Stomach smooth muscle (tissue), 2 donors: ENCODE measurements around the gene ACAA2.
"Not testable (repeated sequence)": the region's sequence is repeated elsewhere in the genome, so short reads cannot be mapped to it uniquely, and the experiment has no call there.

Source experiments
- H3K27ac ChIP-seq: one replicate; pipeline ENCODE4 v1.7.0; 2013; ENCODE audit warnings: mild to moderate bottlenecking, low read length, inconsistent platforms
- H3K27me3 ChIP-seq, 2 donors: one replicate each; pipeline ENCODE4 v1.7.0; 2013; ENCODE audit warnings: low read length in 2 of 2; ENCODE audit not compliant: insufficient read depth in 2 of 2, control insufficient read depth in 1 of 2
- H3K36me3 ChIP-seq, 2 donors: one replicate each; pipeline ENCODE4 v1.7.0; 2013; ENCODE audit warnings: low read length in 2 of 2; ENCODE audit not compliant: control insufficient read depth in 2 of 2, insufficient read depth in 2 of 2
- H3K4me1 ChIP-seq: one replicate; pipeline ENCODE4 v1.7.0; 2013; ENCODE audit warnings: low read length; ENCODE audit not compliant: control insufficient read depth, insufficient read depth
- H3K4me3 ChIP-seq, 2 donors: one replicate each; pipeline ENCODE4 v1.7.0; 2013; ENCODE audit warnings: low read length in 2 of 2
- H3K9ac ChIP-seq, 2 donors: one replicate each; pipeline ENCODE4 v1.7.0; 2013; ENCODE audit warnings: low read length in 2 of 2, mild to moderate bottlenecking in 1 of 2
- H3K9me3 ChIP-seq, 2 donors: one replicate each; pipeline ENCODE4 v1.7.0; 2013; ENCODE audit warnings: low read length in 2 of 2; ENCODE audit not compliant: control insufficient read depth in 2 of 2
- donor health status: healthy.
- donor health status: Pancreatic carcinoma.

The ACAA2 gene

DNA sequence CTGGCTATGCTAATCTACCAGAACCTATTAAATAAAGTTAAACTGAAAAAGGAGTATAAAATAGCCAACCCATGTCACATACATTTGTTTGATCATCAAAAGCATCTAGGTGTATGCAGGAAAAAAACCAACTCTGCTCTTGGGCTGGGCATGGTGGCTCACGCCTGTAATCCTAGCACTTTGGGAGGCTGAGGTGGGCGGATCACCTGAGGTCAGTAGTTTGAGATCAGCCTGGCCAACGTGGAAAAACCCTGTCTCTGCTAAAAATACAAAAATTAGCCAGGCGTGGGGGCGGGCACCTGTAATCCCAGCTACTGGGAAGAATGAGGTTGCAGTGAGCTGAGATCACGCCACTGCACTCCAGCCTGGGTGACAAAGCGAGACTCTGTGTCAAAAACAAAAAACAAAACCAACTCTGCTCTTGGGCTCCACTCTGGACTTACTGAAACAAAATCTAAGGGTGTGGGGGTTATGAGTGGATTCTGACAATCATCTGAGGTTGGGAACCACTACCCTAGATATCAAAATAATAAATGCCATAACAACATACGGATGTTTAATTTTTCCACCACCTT, 23.7 kb downstream of the ACAA2 start:
- not testable (repeated sequence) for H3K27ac ChIP-seq, H3K9me3 ChIP-seq, H3K4me1 ChIP-seq, H3K27me3 ChIP-seq, H3K9ac ChIP-seq, H3K4me3 ChIP-seq
- peaks cover 28 to 31% of the 10 kb centered on the region in 2 donors for H3K36me3 ChIP-seq

DNA sequence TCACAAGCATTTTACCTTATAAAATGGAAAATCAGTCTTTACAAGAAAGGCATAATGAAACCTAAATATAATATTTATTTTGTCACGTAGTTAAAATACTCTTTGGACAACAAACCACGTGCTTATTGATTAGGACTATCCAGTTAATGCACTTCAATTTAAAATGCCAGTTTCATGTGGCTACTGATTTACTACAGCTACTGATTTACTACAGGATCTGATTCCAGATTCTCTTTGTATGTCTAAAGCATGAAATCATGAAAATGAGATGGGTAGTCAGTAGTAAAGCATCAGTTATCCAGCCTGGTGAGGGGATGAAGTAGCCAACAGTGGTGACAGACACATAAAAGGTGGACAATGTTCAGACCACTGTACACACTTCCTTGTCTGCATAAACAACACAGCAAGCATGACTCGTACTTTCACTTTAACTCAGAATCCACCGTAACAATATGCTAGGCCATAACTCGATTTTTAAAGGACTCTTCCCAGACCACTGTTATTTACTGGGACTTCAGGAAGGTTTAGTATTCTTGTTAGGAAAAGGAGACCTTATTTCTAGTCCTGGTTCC, 24.9 kb downstream of the ACAA2 start:
- no peaks in the 10 kb centered on the region for H3K27me3 ChIP-seq
- peak overlapping the region; percentile 9 to 12 for H3K4me3 ChIP-seq
- no peak overlapping the region for H3K27ac ChIP-seq
- H3K9me3 ChIP-seq: no peaks in the 10 kb centered on the region
- H3K36me3 ChIP-seq: peaks cover 25 to 26% of the 10 kb centered on the region in 2 donors
- peak overlapping the region in 1 of 2 donors; percentile 1 for H3K9ac ChIP-seq
- H3K4me1 ChIP-seq: no peaks in the 10 kb centered on the region

DNA sequence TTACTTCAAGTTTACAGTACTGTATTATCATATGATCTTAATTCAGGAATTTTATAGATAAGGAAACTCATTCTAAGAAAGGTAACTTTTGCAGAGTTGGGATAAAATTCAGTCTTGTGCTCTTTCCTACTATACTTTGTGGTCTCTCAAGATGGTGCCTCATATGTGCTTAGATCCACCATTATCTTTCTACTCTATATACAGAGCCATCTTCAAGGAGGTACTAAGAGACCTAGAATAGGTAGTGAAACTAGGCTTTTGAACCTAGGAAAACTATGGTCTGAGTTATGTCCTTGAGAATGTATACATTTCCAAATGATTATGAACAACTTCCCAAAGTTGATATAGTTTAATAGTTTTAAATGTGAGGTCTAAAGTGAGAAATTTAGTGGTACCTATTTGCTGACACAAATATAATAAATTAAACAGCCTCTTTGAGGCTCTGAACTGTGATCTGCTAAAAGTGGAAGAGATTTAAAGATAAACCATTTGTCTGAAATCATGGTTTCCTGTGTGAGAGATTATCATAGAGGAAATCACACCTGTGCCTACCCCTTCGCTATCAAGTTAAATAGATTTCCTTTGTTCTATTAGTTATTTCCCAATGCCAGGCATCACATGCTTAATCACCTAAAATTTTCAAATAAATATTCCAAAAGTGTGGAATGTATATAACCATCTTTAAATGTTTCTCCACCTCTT, 27.2 kb downstream of the ACAA2 start:
- H3K36me3 ChIP-seq: peaks cover 22 to 24% of the 10 kb centered on the region in 2 donors

DNA sequence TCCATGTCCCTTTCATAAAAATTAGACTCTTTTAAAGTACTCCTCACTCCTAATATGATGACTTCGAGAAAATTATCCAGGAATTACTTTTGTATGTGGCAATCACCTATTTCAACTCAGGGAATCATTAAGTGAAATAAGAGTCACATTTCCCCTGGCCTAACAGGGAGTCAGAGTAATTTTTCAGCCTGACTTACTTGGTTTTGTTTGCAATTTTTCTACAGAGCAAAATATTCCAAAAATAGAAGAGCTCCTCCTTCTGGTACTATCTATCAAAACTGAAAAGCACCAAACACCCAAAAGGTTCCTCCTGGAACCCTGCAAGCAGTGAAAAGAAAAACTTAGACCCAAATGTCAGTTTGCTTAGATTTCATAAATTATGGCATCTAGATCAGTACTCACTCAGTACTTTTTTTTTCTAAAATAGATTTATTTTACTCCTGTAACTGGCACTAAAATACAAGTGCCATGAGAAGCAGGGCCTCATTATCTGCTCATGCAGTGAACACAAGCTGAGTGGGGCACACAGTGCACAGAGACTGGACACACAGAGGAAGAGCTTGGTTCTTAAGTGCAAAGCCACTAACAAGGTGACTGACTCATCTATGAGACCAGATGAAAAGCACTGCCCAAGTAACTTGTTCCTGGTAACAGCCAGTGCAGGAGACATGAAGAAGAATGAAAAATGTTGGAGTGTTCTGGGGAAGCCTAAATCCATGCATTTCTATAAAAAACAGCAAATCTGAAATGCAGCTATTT, 28.7 kb downstream of the ACAA2 start:
- Histone ChIP-seq H3K27ac (no peak overlapping the region), H3K27me3 (no peaks in the 10 kb centered on the region), H3K4me3 (no peak overlapping the region), H3K4me1 (no peaks in the 10 kb centered on the region), H3K36me3 (peaks cover 16 to 21% of the 10 kb centered on the region in 2 donors), H3K9ac (no peak overlapping the region), H3K9me3 (no peaks in the 10 kb centered on the region)

More for the DNA sequence above, 27.2 kb downstream of the ACAA2 start:
- Histone ChIP-seq H3K4me1 (no peaks in the 10 kb centered on the region), H3K9me3 (no peaks in the 10 kb centered on the region), H3K9ac (no peak overlapping the region), H3K4me3 (no peak overlapping the region), H3K27ac (no peak overlapping the region), H3K27me3 (no peaks in the 10 kb centered on the region)

DNA sequence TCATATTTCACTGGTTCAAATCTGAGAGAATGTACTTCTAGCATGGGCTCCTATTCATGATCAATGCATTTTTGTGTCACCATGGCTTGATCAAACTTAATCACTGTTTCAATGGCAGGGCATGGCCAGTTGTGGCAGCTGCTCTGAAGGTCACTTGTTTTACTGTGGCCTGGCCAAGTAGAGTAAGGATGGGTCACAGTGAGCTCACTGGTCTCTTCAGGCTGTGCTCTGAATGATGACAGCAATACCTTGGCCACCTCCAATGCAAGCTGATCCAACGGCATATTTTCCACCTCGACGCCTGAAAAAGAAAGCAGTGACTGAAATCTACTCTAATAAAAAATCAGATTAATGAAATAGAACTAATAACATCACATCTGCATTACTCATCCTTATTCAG, 29.7 kb downstream of the ACAA2 start:
- not testable (repeated sequence) for H3K27me3 ChIP-seq, H3K9me3 ChIP-seq, H3K9ac ChIP-seq, H3K4me3 ChIP-seq, H3K4me1 ChIP-seq, H3K27ac ChIP-seq
- peaks cover 14 to 16% of the 10 kb centered on the region in 2 donors for H3K36me3 ChIP-seq

DNA sequence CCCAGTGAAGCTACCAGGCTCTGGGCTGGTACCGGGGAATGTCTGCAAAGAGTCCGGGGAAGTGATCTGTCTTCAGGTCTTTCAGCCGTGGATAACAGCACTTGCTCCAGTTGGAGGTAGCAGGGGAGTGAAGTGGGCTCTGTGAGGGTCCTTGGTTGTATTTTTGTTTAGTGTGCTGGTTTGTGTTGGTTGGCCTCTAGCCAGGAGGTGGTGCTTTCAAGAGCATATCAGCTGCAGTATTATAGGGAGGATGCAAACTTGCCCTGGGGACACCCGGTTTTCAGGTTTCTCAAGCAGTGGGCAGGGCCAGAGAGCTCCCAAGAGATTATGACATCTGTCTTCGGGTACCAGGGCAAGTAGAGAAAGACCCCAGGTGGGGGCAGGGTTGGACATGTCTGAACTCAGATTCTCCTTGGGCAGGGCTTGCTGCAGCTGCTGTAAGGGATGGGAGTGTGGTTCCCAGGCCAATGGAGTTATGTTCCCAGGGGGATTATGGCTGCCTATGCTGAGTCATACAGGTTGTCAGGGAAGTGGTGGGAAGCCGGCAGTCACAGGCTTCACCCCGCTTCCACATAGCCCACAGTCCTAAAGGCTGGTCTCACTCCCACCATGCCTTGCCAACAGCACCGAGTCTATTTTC, 34.4 kb downstream of the ACAA2 start:
- Histone ChIP-seq H3K4me3 (no peak overlapping the region), H3K9ac (no peak overlapping the region)

DNA sequence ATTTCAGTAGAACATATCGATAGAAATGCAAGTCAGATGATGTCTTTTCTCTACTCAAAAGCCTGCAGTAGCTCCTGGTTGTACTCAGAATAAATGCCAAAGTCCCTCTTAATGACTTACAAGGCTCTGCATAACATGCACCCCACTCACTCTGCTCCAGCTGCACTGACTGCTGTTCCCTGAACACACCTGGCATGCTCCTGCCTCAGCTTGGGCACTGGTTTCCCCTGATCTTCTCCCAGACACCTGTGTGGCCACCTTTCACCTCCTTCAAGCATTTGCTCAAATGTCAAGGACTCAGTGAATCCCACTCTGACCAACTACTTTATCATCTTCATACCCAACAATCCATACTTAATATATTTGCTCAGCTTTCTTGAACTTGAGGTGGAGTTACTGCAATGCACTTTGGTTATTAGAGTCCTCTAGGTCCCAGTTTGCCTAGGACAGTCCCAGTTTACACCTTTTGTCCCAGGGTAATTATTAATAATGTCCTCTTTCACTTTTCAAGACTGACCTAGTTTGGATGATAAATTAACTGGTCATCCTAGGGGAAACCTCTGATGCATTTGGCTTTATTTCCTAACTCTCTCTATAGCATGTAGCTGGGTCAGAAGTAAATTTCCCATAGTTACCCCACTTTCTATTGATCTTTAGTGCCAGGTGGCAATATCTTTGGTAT, 44.1 kb downstream of the ACAA2 start:
- peaks cover 3% of the 10 kb centered on the region for H3K4me1 ChIP-seq
- H3K9me3 ChIP-seq: no peaks in the 10 kb centered on the region
- no peak overlapping the region for H3K9ac ChIP-seq
- no peaks in the 10 kb centered on the region for H3K36me3 ChIP-seq
- no peak overlapping the region for H3K27ac ChIP-seq
- H3K27me3 ChIP-seq: no peaks in the 10 kb centered on the region
- H3K4me3 ChIP-seq: no peak overlapping the region

More for the DNA sequence above, 34.4 kb downstream of the ACAA2 start:
- H3K9me3 ChIP-seq: no peaks in the 10 kb centered on the region
- H3K27ac ChIP-seq: no peak overlapping the region
- no peaks in the 10 kb centered on the region for H3K27me3 ChIP-seq
- H3K4me1 ChIP-seq: no peaks in the 10 kb centered on the region
- H3K36me3 ChIP-seq: peaks cover 12 to 13% of the 10 kb centered on the region in 2 donors

DNA sequence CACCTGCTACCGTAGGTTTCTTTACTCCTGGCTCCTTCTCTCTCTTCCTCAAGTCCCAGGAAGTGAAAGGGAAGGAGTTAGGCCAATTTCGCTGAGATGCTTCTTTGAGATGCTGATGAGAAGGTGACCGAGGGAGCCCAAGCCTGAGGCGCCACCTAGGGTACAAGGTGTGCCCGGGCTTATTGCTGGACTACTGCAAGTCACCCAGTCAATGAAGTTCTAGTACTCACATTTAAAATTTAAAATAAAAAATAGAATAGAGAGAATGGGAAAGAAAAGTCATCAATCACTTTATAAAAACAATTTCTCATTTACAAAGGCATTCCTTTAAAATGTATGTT, 45.3 kb downstream of the ACAA2 start:
- Histone ChIP-seq H3K27me3 (no peaks in the 10 kb centered on the region), H3K4me1 (peaks cover 3% of the 10 kb centered on the region), H3K36me3 (no peaks in the 10 kb centered on the region), H3K4me3 (no peak overlapping the region), H3K9ac (no peak overlapping the region), H3K9me3 (no peaks in the 10 kb centered on the region), H3K27ac (no peak overlapping the region)

DNA sequence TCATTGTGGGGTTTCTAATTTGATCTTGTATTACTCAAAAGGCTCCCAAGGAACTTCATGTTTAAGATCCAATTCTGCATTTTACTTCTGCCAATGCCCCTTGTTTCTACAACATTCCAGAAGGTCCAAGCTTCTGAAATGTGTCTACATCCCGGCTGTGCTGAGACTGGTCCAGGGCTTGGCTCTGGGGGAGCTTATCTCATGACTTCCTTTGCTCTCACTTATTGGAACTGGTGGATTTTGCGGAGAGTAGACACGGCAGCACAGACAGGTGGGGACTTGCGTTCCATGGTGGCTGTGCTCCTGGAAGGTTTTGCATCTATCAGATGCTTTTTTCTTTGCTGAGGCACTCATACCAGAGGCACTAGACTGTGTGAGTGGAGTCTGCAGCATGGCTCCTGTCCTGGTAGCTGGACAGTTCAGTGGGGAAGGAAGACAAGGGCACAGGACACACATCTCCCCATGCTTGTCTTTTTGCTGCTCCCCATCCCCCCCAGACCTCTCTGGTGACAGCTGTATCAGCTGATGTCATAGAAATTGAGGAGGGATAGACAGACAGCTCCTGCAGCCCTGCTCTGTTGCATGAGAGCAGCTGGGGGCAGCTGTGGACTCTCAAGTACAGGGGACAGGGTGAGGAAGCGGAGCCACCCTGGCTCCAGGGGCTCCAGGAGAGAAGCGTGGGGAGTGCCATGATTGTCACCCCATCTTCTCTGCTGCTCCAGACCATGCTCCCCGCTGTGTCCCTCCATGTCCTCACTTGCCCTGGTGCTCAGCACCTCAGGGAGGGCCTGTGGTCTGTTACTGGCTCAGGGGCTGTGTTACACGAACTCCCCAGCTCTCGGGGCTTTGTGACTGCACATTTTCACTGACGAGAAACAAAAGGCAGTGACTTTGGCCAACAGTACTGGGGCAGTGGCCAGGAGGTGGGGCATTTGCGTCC, 46.0 kb downstream of the ACAA2 start:
- peaks cover 3% of the 10 kb centered on the region for H3K4me1 ChIP-seq

More for the DNA sequence above, 46.0 kb downstream of the ACAA2 start:
- Histone ChIP-seq H3K9me3 (no peaks in the 10 kb centered on the region), H3K36me3 (no peaks in the 10 kb centered on the region), H3K4me3 (no peak overlapping the region), H3K27ac (no peak overlapping the region), H3K27me3 (no peaks in the 10 kb centered on the region), H3K9ac (no peak overlapping the region)
